ENCODE data around the gene ZC3H4. TPM values are rescaled to one million over a fixed set of nuclear protein-coding genes. Genes with fewer than 3 reads are reported as not detected.

Gene ZC3H4
- total RNA-seq, 4 donors from 2014 or later: 26.2 to 34.7 (median 30.2) TPM

DNA sequence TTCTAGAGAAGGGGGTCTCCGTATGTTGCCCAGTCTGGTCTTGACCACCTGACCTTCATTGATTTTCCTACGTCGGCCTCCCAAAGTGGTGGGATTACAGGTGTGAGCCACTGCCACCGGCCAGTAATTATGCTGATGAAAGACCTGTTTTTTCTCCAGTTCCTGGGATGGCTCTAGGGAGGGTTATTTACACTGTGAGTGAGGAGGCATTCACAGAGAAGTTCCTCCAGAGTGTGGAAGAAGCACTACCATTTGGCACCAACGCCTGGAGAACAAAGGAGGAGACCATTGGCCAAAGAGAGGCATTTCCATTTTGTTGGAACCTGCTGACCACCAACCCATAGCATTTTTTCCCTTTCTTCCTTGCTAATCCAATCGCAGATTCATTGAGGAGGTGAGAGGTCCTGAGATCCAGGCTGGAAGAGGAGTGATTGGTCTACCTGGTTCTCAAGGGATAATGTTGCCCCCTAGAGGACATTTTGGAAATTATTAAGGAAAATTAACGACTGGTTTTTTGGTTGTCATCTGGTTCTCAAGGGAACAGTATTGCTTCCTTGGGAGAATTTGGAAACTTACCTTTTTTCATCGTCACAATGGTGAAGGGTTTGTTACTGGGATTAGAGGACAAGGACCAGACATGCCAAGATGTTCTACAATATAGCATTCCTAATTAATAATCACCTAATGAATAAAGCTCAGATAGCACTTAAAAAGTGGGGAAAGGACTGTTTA is 11.5 kb upstream of the ZC3H4 start:
- Histone ChIP-seq H3K36me3 (no peaks in the 10 kb centered on the region), H3K9me3 (no peaks in the 10 kb centered on the region), H3K4me3 (no peak overlapping the region), H3K27me3 (no peaks in the 10 kb centered on the region), H3K4me1 (peaks cover 4 to 30% (median 26%) of the 10 kb centered on the region in 4 donors), H3K27ac (replicated peaks in 1 of 4) (peak overlapping the region; percentile 37 to 76 (median 55))
- TF ChIP-seq, protein P1, sequence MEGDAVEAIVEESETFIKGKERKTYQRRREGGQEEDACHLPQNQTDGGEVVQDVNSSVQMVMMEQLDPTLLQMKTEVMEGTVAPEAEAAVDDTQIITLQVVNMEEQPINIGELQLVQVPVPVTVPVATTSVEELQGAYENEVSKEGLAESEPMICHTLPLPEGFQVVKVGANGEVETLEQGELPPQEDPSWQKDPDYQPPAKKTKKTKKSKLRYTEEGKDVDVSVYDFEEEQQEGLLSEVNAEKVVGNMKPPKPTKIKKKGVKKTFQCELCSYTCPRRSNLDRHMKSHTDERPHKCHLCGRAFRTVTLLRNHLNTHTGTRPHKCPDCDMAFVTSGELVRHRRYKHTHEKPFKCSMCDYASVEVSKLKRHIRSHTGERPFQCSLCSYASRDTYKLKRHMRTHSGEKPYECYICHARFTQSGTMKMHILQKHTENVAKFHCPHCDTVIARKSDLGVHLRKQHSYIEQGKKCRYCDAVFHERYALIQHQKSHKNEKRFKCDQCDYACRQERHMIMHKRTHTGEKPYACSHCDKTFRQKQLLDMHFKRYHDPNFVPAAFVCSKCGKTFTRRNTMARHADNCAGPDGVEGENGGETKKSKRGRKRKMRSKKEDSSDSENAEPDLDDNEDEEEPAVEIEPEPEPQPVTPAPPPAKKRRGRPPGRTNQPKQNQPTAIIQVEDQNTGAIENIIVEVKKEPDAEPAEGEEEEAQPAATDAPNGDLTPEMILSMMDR (IDR thresholded peaks at IDR 0.05): peak; percentile 70 to 87 (median 80)
- no peak for TF ChIP-seq POLR2A (IDR thresholded peaks at IDR 0.05; ENCODE audit: low read depth)
- no peak for TF ChIP-seq EP300 (IDR thresholded peaks at IDR 0.05)
- peak in 1 of 2 donors; percentile 13 for TF ChIP-seq POLR2AphosphoS5 (IDR thresholded peaks at IDR 0.05)
- intact Hi-C loops (cut with DNase I): loop anchor here (5.0 kb wide), 1 partner anchor 88 kb away; no protein-coding TSS in a partner anchor
- no peak for DNase-seq (ENCODE audit: extremely low spot score)
- WGBS: 47% methylated on average over 8 of the region's 8 CpGs

DNA sequence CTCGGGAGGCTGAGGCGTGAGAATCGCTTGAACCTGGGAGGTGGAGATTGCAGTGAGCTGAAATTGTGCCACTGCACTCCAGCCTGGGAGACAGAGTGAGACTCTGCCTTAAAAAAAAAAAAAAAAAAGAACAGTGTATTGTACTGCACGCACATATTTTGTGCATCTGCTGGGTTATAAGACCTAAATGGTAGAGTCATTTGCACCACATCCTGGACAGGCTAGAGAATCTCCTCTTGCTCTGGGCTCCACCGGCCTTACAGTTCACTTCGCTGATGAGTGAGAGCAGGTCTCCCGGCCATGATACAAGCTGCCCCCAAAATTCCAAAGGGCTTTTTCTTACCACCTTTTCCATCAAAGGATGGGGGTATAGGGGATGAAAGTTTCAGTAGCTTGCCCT is 9.8 kb upstream of the ZC3H4 start:
- H3K4me1 ChIP-seq: peaks cover 4 to 30% (median 25%) of the 10 kb centered on the region in 4 donors
- intact Hi-C loops (cut with DNase I): no loop called here
- no peak overlapping the region for H3K4me3 ChIP-seq
- no peaks in the 10 kb centered on the region for H3K9me3 ChIP-seq
- no peak overlapping the region for H3K27ac ChIP-seq (replicated peaks in 1 of 4)
- TF ChIP-seq, protein P1 (IDR thresholded peaks at IDR 0.05): no peak
- no peak for TF ChIP-seq POLR2AphosphoS5 (IDR thresholded peaks at IDR 0.05)
- TF ChIP-seq POLR2A (IDR thresholded peaks at IDR 0.05; ENCODE audit: low read depth): no peak
- TF ChIP-seq EP300 (IDR thresholded peaks at IDR 0.05): no peak
- 91% methylated on average over 7 of the region's 7 CpGs for WGBS
- H3K27me3 ChIP-seq: no peaks in the 10 kb centered on the region
- no peak for DNase-seq (ENCODE audit: extremely low spot score)
- no peaks in the 10 kb centered on the region for H3K36me3 ChIP-seq

DNA sequence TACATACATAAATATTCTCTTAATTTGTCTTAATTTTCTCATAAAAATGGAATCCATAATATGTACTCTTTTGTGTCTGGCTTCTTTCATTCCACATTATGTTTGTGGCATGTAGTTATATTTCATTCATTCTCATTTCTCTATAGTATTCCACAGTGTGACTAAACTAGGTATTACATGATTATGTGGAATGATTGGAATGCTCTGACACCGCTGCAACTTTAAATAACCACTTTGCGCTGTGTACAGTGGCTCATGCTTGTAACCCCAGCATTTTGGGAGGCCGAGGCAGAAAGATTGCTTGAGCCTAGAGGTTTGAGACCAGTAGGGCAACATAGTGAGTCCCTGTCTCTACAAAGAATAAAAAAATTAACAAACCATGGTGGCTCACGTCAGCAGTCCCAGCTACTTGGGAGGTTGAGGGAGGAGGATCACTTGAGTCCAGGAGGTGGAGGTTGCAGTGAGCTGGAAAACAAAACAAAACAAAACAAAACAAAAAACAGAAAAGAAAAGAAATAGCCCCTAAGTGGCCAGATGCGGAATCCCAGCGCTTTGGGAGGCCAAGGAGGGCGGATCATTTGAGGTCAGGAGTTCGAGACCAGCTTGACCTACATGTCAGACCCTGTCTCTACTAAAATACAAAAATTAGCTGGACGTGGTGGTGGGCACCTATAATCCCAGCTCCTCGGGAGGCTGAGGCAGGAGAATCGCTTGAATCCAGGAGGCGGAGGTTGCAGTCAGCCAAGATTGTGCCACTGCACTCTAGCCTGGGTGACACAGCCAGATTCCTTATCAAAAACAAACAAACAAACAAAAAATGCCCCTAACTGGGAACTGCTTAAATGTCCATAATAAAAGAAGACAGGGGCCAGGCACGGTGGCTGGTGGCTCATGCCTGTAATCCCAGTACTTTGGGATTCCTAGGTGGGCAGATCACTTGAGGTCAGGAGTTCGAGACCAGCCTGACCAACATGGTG is 9.1 kb upstream of the ZC3H4 start:
- TF ChIP-seq POLR2AphosphoS5 (IDR thresholded peaks at IDR 0.05): peak; percentile 6 to 30
- TF ChIP-seq EP300 (IDR thresholded peaks at IDR 0.05): no peak
- Histone ChIP-seq H3K4me3 (no peak overlapping the region), H3K27me3 (no peaks in the 10 kb centered on the region), H3K36me3 (no peaks in the 10 kb centered on the region), H3K9me3 (no peaks in the 10 kb centered on the region), H3K4me1 (peaks cover 4 to 30% (median 25%) of the 10 kb centered on the region in 4 donors), H3K27ac (replicated peaks in 1 of 4) (peak overlapping the region; percentile 30 to 46 (median 36))
- intact Hi-C loops (cut with DNase I): no loop called here
- WGBS: 79% methylated on average over 14 of the region's 14 CpGs
- DNase-seq (ENCODE audit: extremely low spot score): no peak

DNA sequence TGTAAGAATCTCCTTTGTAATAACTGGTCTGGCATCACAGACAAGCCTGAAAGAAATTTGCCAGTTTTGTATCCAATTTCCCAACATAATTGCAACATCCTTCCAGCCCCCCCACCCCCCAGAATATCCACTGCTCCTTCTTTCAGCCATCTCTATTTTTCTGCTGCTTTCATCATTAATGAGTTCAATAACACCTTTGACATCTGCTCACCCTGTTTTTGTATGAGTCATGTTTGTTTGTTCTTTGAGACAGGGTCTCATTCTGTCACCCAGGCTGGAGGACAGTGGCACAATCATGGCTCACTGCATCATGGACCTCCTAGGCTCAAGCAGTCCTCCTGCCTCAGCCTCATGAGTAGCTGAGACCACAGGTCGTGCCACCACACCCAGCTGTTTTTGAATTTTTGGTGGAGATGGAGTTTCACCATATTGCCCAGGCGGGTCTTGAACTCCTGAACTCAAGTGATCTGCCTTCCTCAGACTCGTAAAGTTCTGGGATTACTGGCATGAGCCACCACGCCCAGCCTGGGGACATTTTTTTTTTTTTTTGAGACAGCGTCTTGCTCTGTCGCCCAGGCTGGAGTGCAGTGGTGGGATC is 7.0 kb upstream of the ZC3H4 start:
- WGBS: 97% methylated on average over 6 of the region's 6 CpGs
- Histone ChIP-seq H3K9me3 (no peaks in the 10 kb centered on the region), H3K36me3 (no peaks in the 10 kb centered on the region), H3K27ac (replicated peaks in 1 of 4) (no peak overlapping the region), H3K4me1 (peaks cover 4 to 25% (median 22%) of the 10 kb centered on the region in 4 donors), H3K4me3 (no peak overlapping the region), H3K27me3 (no peaks in the 10 kb centered on the region)
- intact Hi-C loops (cut with DNase I): no loop called here
- DNase-seq (ENCODE audit: extremely low spot score): no peak
- TF ChIP-seq POLR2A (IDR thresholded peaks at IDR 0.05; ENCODE audit: low read depth): no peak
- no peak for TF ChIP-seq EP300 (IDR thresholded peaks at IDR 0.05)
- TF ChIP-seq POLR2AphosphoS5 (IDR thresholded peaks at IDR 0.05): no peak
- TF ChIP-seq, protein P1 (IDR thresholded peaks at IDR 0.05): no peak
